IPS-18c (cell line): ENCODE results near the gene DNAAF5.

Experiments used
- H3K4me3 ChIP-seq: 2 replicates; pipeline ENCODE4 v1.7.0; 2013; ENCODE audit warnings: low read depth, mild to moderate bottlenecking, low read length, moderate library complexity; ENCODE audit not compliant: insufficient read depth
- H3K9me3 ChIP-seq: one replicate; pipeline ENCODE4 v1.6.1; 2013; ENCODE audit warnings: mild to moderate bottlenecking, low read length, moderate library complexity; ENCODE audit not compliant: control insufficient read depth, insufficient read depth

DNAAF5 gene

GRCh38 chr7:826230-826917 lies 99.9 kb downstream of the DNAAF5 start:
- H3K4me3 ChIP-seq: no peak overlapping the region

GRCh38 chr7:828793-829561 lies 102.5 kb downstream of the DNAAF5 start:
- Histone ChIP-seq H3K9me3 (no peaks in the 10 kb centered on the region), H3K4me3 (no peak overlapping the region)

More at GRCh38 chr7:826230-826917, 99.9 kb downstream of the DNAAF5 start:
- H3K9me3 ChIP-seq: no peaks in the 10 kb centered on the region

- Histone ChIP-seq H3K4me3 (no peak overlapping the region), H3K9me3 (no peaks in the 10 kb centered on the region)
Measured at GRCh38 chr7:830069-830468, 103.6 kb downstream of the DNAAF5 start.

- H3K4me3 ChIP-seq: no peak overlapping the region
- no peaks in the 10 kb centered on the region for H3K9me3 ChIP-seq
Measured at GRCh38 chr7:831596-832166, 105.2 kb downstream of the DNAAF5 start.

- H3K4me3 ChIP-seq: no peak within 1 kb of the TSS
Measured at GRCh38 chr7:832167-832967, 105.9 kb downstream of the DNAAF5 start, which contains the start of gene SUN1. TSS of gene SUN1 (plus strand) at chr7:832476. CDS start at chr7:832525, 49 bp downstream.

DNA sequence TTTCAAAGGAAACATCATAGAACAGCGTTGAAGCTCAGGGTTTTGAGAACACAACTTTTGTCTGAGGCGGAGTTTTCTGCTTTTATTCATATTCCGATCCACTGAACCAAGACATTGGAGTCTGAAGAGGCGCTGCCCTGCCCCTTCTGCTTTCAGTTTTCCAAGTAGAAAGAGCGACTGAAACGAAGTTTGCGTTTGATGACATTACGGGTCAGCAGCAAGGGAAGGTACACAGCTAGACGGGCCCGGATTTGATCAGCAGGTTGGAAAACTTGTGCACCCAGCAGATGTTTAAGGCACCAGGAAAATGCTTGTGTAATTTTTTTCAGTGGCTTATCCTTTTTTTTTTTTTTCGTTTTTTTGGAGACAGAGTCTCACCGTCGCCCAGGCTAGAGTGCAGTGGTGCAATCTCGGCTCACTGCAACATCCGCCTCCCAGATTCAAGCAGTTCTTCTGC lies 106.5 kb downstream of the DNAAF5 start:
- no peak overlapping the region for H3K4me3 ChIP-seq
- H3K9me3 ChIP-seq: no peaks in the 10 kb centered on the region

More at GRCh38 chr7:832167-832967, 105.9 kb downstream of the DNAAF5 start, which contains the start of gene SUN1:
- H3K9me3 ChIP-seq: no peaks in the 10 kb centered on the region

DNA sequence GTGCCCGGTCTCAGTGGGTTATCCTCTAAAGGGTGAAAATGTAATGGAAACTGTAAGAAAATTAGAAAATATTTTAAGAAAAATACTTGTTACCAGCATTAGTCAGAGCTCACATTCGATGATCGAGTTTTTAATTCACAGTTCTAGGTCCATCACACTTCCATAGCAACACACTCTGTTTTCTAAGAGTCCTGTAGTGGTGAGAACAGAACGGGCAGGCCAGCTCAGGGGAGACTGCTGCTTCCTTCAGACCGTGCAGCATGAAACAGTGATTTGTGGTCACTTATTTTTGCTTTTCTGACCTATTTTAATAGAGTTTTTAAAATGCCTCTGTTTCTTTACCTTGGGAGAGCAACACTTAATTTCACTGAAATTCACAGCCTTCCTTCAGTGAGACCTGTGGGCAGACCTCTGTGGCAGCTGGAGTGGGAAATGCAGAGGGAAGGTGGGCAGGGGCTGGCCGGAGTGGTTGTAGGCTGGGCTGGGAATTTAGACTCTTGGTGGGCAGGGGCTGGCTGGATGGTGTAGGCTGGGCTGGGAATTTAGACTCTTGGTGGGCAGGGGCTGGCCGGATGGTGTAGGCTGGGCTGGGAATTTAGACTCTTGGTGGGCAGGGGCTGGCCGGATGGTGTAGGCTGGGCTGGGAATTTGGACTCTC lies 107.2 kb downstream of the DNAAF5 start:
- no peak overlapping the region for H3K4me3 ChIP-seq

DNA sequence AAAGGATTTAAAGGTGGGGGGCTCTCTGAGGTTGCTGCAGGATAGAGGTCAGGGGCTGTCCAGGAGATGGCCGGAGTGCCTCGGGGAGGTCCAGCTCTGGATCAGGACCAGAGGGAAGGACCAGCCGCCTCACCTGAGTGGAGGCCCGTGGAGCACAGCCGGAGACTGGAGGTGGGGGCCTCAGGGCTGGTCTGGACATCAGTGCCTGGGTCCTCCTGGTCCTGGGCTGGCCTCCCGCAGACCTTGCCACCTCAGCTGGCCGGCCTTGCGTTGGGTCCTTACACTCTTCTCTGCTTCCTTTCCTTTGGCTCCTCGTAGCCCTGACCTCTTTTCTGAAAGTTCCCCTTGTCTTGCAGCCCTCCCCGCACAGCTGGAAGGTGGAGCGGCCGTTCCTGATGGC lies 107.8 kb downstream of the DNAAF5 start:
- Histone ChIP-seq H3K4me3 (no peak overlapping the region), H3K9me3 (no peaks in the 10 kb centered on the region)

More for the DNA sequence above, 107.2 kb downstream of the DNAAF5 start:
- no peaks in the 10 kb centered on the region for H3K9me3 ChIP-seq

DNA sequence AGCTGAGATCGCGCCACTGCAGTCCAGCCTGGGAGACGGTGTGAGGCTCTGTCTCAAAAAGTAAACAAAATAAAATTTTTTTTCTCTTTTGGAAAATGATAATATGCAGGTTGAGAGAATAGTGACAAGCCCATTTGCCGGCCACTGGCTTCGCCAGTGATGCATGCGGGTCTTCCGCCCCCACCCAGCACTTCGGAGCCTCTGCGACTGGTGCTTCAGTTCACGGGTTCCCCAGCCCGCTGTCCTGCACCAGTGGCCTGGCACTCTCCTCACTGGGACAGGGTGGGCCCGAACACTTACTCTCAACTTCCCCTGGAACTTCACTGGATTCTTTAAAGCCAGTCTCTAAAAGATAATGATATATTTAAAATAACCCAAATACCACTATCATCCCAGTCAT lies 108.5 kb downstream of the DNAAF5 start:
- H3K9me3 ChIP-seq: no peaks in the 10 kb centered on the region
- H3K4me3 ChIP-seq: no peak overlapping the region

- H3K4me3 ChIP-seq: no peak overlapping the region
- H3K9me3 ChIP-seq: no peaks in the 10 kb centered on the region
Measured at GRCh38 chr7:835485-836401, 109.2 kb downstream of the DNAAF5 start.
